ENCODE results near the gene OR2C1.

OR2C1 gene

DNA sequence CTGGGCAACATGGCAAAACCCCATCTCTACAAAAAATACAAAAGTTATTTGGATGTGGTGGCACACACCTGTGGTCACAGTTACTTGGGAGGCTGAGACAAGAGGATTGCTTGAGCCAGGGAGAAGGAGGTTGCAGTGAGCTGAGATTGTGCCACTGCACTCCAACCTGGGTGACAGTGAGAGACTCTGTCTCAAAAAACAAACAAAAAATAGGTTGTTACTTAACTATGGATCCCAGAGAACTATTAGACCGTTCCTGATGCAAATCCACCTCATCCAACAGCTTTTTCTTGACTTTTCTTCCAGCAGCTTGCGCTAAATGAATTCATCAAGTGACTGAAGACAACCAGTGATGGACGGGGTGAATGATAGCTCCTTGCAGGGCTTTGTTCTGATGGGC is at the start of gene OR2C1:
OR2C1 (plus strand) TSS at position 301 of the 400 bp plus-strand sequence; CDS start at position 353, 52 bp downstream.
- DNase-seq = no peak

- DNase-seq = no peak
Measured at GRCh38 chr16:3306078-3306477, 49.6 kb upstream of the OR2C1 start.

DNA sequence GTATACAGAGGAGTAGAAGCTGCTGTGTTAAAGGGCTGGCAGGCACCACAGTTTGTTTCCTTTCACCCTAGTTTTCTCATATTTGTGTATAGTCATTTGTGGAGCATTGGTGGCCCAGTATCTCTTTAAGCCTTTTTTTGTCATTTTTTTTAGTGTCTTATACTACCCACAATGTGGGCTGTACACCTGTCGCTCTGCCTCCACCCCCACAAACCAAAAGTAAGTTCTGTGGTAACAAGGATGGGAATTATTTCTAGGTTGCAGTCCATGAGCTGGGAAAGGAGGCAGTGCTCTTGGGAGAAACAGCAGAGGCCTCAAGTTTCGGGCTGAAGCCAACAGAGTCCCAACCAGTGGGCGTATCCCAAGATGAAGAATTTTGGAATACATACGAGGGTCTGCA is 44.2 kb upstream of the OR2C1 start:
- no peak for DNase-seq

GRCh38 chr16:3317315-3317999 is 38.2 kb upstream of the OR2C1 start:
- peak; percentile 17 for DNase-seq

- no peak for DNase-seq
Measured at GRCh38 chr16:3321816-3322215, 33.9 kb upstream of the OR2C1 start.

GRCh38 chr16:3327514-3327913 is 28.2 kb upstream of the OR2C1 start:
- DNase-seq = no peak

DNA sequence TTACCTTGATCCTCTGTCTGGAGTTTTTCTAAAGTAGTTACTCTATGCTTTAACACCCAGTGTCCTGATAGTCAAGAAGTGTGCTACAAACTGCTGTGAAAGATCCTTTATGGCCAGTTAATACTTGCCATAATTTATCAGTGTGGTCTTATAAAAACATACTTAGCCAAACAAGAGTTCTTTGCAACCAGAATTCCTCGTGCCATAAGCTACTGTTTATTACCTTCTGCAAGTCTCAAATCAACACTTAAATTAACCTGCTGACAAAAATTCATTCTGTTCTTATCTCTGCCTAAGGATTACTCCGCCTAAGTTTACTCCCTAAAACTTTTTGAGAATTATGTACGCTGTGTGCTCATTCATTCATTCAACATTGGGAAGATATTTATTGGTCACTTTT is 27.6 kb upstream of the OR2C1 start:
- no peak for DNase-seq

GRCh38 chr16:3328643-3329042 is 27.0 kb upstream of the OR2C1 start:
- DNase-seq = no peak

- no peak for DNase-seq
Measured at GRCh38 chr16:3346041-3346440, 9.6 kb upstream of the OR2C1 start.

DNA sequence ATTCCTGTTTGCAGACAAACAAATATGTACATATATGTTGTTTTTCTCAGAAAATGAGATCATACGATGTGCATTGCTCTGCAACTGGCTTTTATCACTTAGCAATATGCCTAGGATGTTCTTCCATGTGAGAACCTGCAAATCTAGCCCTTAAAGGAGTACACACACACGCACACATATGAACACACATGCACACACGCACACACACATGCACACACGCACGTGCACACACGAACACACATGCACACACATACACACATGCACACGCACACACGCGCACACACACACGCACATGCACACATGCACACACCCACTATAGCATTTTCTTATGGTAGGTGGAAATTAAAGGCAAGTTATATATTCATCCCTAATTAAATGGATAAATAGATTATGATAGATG is 8.1 kb upstream of the OR2C1 start:
- DNase-seq = no peak

DNA sequence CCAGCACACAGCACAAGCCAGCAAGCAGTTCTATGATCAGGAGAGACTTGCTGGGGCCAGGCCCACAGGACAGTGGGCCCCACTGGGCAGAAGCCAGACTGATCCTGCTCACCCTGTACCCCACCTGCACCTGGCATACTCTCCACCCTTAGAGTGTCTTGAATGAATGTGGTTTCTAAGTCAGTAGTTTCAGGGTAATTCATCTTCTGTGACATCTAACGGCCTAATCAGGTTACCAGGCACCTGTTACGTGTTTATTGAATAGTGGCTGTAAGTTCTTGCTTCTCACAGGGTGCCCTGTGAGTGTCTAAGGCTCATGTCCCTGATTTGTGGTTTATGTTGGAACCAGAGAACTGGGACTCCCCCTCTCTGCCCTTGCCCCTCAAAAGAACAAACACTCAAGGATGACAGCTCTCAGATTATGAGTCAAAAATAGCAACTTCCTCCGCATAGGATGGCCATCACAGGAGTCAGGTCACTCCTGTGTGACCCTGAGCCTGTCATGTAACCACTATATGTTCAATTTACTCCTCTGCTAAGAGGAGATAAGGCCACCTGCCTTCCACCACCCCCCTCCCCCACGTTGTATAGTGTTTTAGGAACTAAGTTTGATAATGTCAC is 7.0 kb upstream of the OR2C1 start:
- DNase-seq = no peak

DNA sequence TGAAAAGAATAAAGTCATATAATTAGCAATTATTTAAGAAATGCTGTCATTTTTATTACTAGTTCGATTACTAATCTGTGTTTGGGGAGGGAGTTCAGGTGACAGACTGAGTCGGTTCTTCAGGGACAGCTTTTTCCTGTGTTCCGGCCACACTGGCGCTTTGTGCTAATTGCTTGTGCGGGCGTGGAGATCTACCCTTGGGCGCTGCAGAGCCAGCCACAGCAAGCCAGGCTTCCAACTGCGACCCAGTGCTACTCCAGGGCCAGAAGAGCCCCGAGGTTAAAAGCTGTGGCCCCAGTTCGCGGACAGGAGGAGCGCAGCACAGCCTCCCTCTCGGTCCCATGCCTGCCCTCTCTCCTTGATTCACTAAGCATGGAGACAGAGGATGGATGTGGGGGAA is 6.5 kb upstream of the OR2C1 start:
- no peak for DNase-seq

- no peak for DNase-seq
Measured at GRCh38 chr16:3356118-3356517, 429 bp downstream of the OR2C1 start.

DNA sequence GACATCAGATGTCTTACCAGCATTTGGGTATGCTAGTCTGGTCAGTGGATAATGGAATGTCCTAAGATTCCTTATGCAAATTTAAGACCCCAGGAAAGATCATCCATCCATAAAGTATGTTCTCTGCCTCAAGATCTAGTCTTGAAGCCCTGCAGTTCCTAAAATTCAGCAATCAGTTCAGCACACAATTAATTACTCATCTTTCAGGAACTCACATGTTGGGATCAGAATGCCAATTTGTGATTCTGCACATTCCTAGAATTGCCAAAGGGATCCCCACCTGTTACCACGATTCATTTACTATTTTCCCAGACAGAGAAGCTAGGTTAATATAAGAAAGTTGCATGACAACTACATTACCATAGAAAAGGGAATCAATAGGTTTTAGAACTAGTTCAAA is 3.2 kb downstream of the OR2C1 start:
- DNase-seq = no peak

GRCh38 chr16:3362931-3363330 is 7.2 kb downstream of the OR2C1 start:
- no peak for DNase-seq

GRCh38 chr16:3363793-3364192 is 8.1 kb downstream of the OR2C1 start:
- no peak for DNase-seq

GRCh38 chr16:3364774-3365427 is 9.2 kb downstream of the OR2C1 start:
- DNase-seq = peak; percentile 94

GRCh38 chr16:3369073-3369472 is 13.4 kb downstream of the OR2C1 start:
- DNase-seq = no peak

DNA sequence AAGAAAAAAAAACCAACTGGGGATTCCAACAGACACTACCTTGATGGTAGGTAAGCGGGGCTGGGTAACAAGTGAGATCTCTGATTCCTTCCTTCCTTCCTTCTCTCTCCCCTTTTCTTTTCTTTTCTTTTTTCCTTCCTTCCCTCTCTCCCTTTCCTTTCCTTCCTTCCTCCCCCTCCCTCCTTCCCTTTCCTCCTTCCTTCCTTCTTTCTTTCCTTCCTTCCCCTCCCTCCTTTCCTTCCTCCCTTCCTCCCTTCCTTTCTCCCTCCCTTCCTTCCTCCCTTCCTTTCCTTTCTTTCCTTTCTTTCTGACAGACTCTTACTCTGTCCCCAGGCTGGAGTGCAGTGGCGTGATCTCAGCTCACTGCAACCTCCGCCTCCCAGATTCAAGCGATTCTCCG is 20.0 kb downstream of the OR2C1 start:
- no peak for DNase-seq

DNA sequence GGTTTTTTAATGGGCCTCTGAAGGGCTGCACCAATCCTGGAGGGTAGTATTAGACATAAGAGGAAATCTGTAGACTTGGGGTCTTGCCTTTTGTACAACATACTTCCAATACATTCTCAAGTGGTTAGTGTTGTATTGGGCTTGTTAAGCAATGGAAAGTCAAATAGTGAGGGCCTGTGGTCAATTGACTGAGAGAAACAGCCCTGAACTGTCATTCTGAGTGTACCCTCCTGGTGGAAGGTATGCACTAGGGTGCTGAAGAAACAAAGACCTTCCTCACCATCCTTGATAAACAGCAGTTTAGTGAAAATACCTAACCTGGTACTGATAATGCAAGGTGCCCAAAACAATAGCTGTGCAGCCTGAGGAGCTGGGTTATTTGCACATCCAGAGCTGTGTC is 22.2 kb downstream of the OR2C1 start:
- DNase-seq = no peak

DNA sequence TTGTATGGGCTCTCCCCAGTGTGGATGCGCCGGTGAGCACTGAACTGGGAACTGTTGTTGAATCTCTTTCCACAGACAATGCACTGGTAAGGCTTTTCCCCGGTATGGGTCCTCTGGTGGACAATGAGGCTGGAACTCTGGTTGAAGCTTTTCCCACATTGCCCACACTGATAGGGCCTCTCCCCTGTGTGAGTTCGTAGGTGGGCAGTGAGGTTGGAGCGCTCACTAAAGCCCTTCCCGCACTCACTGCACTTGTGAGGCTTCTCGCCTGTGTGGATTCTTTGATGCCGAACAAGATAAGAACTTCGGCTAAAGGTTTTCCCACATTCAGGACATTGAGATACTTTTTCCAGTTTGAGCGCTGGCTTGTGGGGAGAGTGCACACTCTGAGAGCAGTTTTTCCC is 27.4 kb downstream of the OR2C1 start:
- no peak for DNase-seq

DNA sequence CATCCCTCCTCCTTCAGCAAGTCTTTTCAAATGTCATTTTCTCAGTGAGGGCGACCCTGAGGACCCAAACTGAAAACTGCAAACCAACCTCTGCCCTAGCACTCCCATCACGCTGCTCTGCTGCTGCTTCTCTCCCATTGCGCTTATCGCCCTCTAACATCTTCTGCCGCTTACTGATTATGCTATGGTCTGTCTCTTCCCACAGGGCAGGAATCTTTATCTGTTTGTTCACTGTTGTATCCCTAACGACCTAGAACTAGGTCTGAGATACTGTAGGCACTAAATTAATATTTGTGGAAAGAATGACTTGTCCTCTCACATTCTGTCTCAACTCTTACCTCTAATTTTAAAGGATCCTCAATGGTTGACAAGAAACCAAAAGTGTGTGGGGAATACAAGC is 32.6 kb downstream of the OR2C1 start:
- no peak for DNase-seq

- no peak for DNase-seq
Measured at GRCh38 chr16:3389663-3390338, 34.1 kb downstream of the OR2C1 start.

DNA sequence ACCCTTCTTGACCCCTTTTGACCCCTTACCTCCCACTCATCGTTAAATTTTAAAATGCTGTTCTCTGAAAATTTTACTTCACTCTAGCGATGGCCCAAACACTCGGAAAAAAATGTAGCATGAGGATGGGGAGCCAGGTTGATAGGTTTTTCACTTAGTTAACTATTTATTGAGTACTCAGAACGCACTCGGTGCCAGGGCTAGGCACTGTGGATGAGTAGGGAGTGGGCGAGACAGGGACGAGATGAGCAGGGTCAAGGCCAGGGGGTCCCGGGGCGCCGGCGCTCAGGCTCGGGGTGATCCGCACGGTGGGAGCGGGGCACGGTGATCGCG is 44.7 kb downstream of the OR2C1 start:
- no peak for DNase-seq
